BLaER1 (cell line): ENCODE data around the gene TSHR.
A peak's percentile ranks its signal among the peaks of the same experiment; 100 is the strongest.

ENCODE experiments used
- H3K27ac ChIP-seq: shearing (Covaris generic); formaldehyde crosslinking; 2 replicates; pipeline ENCODE4 v1.8.1; 2022
- H3K27me3 ChIP-seq: shearing (Covaris generic); formaldehyde crosslinking; 2 replicates; pipeline ENCODE4 v1.8.1; 2022
- H3K36me3 ChIP-seq: shearing (Covaris generic); formaldehyde crosslinking; 2 replicates; pipeline ENCODE4 v1.8.1; 2022
- H3K4me1 ChIP-seq: shearing (Covaris generic); formaldehyde crosslinking; 2 replicates; pipeline ENCODE4 v1.8.1; 2022
- H3K4me2 ChIP-seq: shearing (Covaris generic); formaldehyde crosslinking; 2 replicates; pipeline ENCODE4 v1.8.1; 2022
- H3K4me3 ChIP-seq: shearing (Covaris generic); formaldehyde crosslinking; 2 replicates; pipeline ENCODE4 v1.8.1; 2022
- H3K9ac ChIP-seq: shearing (Covaris generic); formaldehyde crosslinking; 2 replicates; pipeline ENCODE4 v1.8.1; 2022
- H3K9me3 ChIP-seq: shearing (Covaris generic); formaldehyde crosslinking; 2 replicates; pipeline ENCODE4 v1.8.1; 2022
- H4K20me1 ChIP-seq: shearing (Covaris generic); formaldehyde crosslinking; 2 replicates; pipeline ENCODE4 v1.8.1; 2022
- Cebpa-rat ChIP-seq: shearing (Covaris generic); IDR thresholded peaks from 2 replicates; pipeline ENCODE4 v1.8.1; 2022

Gene TSHR

DNA sequence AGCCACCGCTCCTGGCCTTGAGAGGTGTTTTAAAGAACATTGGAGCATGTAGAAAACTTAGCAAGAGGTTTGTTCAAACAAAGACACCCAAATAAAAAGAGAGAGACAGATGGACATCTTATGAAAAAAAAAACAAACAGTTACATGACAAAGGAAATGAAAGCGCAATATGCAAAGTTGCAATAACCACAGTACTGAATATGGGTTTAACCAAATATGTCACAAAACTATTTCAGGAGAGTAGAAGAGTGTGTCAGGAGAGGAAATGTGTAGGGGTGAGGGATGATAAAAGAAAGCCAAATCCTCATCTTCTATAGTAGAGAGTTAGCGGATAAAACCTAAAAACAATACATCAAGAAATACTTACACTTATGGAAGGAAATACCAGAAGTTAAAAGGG is 166.9 kb downstream of the TSHR start:
- H3K4me1 ChIP-seq, result peaks cover 29% of the 10 kb centered on the region
- peak overlapping the region; percentile 61 for H3K4me2 ChIP-seq
- H4K20me1 ChIP-seq, result no peaks in the 10 kb centered on the region
- H3K27ac ChIP-seq, result peak overlapping the region; percentile 21; the same call in 1 of the 2 replicates
- no peaks in the 10 kb centered on the region for H3K36me3 ChIP-seq
- no peak overlapping the region for H3K4me3 ChIP-seq
- TF ChIP-seq Cebpa-rat, result no peak
- H3K9me3 ChIP-seq, result peaks cover 13% of the 10 kb centered on the region; the same call in 1 of the 2 replicates
- H3K27me3 ChIP-seq, result no peaks in the 10 kb centered on the region
- H3K9ac ChIP-seq, result no peak overlapping the region

DNA sequence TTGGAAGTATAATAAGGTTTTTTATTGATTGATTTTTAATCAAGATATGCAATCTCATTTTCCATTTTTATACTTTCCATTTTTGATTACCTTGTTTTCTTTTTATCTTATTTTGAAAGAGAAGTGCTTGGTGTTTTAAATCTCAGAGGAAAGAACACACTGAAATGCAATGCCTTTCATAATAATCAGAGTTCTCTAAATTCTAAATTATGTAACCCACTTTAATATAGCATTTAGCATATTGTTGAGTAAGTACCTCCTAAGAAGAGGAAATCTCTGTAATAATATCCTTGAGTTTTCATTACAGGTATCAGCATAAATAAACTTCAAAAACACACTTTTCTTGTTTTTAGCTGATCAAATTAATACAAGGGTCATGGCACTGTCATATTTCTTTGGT is 168.4 kb downstream of the TSHR start:
- H3K9ac ChIP-seq, result no peak overlapping the region
- H3K27me3 ChIP-seq, result no peaks in the 10 kb centered on the region
- H3K9me3 ChIP-seq, result peaks cover 18% of the 10 kb centered on the region; the same call in 1 of the 2 replicates
- no peaks in the 10 kb centered on the region for H4K20me1 ChIP-seq
- no peak overlapping the region for H3K27ac ChIP-seq
- peaks cover 29% of the 10 kb centered on the region for H3K4me1 ChIP-seq
- no peak overlapping the region for H3K4me3 ChIP-seq
- H3K4me2 ChIP-seq, result no peak overlapping the region
- no peak for TF ChIP-seq Cebpa-rat
- no peaks in the 10 kb centered on the region for H3K36me3 ChIP-seq

DNA sequence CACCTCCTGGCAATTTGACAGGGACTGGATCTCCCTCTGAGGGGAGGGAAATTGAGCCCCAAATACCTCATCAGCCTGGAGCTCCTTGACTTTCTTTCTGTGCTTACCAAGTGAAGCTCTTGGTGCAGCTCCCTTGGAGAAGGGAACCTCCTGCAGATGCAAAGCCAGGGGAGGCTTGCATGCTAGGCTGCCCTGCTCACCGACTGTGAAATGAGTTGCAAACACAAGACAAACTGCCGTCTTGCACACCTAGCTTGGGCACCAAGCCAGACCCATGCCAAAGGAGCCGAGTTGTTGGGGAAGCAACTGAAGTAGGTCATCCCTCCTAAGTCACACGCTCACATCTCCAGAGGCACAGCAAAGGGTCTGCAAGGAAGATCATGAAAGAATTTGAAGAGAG is 170.1 kb downstream of the TSHR start:
- peak overlapping the region; percentile 46 for H3K4me2 ChIP-seq
- no peaks in the 10 kb centered on the region for H3K36me3 ChIP-seq
- no peak overlapping the region for H3K9ac ChIP-seq
- H3K27ac ChIP-seq, result no peak overlapping the region
- H4K20me1 ChIP-seq, result no peaks in the 10 kb centered on the region
- no peak for TF ChIP-seq Cebpa-rat
- H3K27me3 ChIP-seq, result no peaks in the 10 kb centered on the region
- H3K9me3 ChIP-seq, result peaks cover 18% of the 10 kb centered on the region; the same call in 1 of the 2 replicates
- H3K4me1 ChIP-seq, result peaks cover 29% of the 10 kb centered on the region
- H3K4me3 ChIP-seq, result no peak overlapping the region

DNA sequence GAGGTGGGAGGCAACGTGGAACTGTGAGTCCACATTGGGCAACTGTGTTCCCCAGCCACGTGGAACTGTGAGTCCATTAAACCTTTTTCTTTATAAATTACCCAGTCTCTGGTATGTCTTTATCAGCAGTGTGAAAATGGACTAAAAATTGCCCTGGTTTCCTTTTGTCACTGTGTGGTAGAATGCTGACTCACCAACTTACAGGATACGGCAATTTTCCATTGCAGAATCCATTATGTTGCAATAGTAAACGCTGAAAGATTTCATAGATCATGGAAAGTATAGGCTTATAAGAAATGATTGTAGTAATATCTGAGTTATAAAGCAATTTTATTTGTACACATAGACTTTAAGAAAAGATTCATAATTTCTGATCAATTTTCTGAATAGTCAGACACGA is 172.4 kb downstream of the TSHR start:
- TF ChIP-seq Cebpa-rat, result no peak
- Histone ChIP-seq H3K27ac (no peak overlapping the region), H3K4me2 (no peak overlapping the region), H3K4me1 (peaks cover 20% of the 10 kb centered on the region), H3K27me3 (no peaks in the 10 kb centered on the region), H3K36me3 (no peaks in the 10 kb centered on the region), H3K9me3 (peaks cover 18% of the 10 kb centered on the region; the same call in 1 of the 2 replicates), H4K20me1 (no peaks in the 10 kb centered on the region), H3K9ac (no peak overlapping the region), H3K4me3 (no peak overlapping the region)

DNA sequence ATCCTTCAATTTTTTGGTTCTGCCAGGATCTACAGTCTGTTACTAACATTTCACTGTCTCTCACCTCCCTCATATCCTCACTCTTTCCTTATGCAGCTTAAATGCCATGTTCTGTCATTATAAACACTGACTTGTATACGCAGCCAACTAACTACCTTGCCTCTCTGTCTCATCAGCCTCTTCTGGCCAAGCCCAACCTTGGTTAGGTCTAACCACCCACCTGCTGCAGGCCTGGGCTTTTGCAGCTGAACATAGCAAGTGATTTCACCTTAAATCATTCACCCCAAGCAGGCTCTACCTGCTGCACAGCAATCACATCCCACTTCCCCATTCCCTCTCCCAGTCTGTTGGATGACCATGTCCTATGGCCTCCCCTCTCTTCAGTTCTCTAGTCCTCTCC is 173.8 kb downstream of the TSHR start:
- TF ChIP-seq Cebpa-rat, result no peak
- no peak overlapping the region for H3K9ac ChIP-seq
- no peaks in the 10 kb centered on the region for H4K20me1 ChIP-seq
- peaks cover 12% of the 10 kb centered on the region for H3K4me1 ChIP-seq
- H3K36me3 ChIP-seq, result no peaks in the 10 kb centered on the region
- no peaks in the 10 kb centered on the region for H3K27me3 ChIP-seq
- H3K4me2 ChIP-seq, result no peak overlapping the region
- no peak overlapping the region for H3K4me3 ChIP-seq
- peaks cover 22% of the 10 kb centered on the region for H3K9me3 ChIP-seq
- H3K27ac ChIP-seq, result no peak overlapping the region

DNA sequence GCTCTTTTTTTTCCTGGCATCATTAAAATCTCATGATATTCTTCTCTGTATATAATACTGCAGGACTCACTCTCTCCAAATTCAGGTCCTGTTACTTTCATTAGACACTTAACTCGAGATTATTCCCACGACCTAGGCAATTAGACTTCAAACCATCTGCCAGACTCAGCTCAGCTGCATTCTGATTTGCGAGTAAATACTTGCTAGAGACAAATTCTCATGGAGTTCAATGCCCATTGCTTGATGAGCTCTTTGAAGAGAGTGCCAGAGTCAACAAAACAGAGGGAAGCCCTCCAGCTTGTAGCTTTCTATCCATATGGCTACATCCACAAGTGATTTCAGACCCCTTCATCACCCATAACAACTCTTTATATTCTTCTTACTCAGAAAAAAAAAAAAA is 177.0 kb downstream of the TSHR start:
- Histone ChIP-seq H3K4me1 (no peaks in the 10 kb centered on the region), H3K27ac (no peak overlapping the region), H4K20me1 (no peaks in the 10 kb centered on the region), H3K27me3 (no peaks in the 10 kb centered on the region), H3K4me3 (no peak overlapping the region), H3K4me2 (no peak overlapping the region), H3K9me3 (peaks cover 23% of the 10 kb centered on the region), H3K9ac (no peak overlapping the region), H3K36me3 (no peaks in the 10 kb centered on the region)
- TF ChIP-seq Cebpa-rat, result no peak

DNA sequence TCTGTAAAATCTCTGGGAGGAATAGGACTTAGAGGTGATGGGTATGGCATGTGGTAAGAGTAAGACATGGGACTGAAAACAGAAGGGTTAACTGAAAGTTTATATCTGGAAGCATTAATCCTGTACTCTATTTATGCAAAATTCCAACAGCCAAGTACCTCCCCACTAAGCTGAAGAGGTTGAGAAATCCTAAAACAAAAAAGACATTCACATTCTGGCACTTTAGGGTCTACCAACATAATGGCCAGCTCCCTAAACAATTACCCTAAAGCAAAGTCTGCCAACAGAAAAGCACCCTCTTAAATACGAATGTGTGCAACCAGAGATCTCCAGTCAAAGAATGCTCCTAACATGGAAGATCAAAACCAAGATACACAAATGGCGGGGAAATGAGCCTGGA is 178.0 kb downstream of the TSHR start:
- TF ChIP-seq Cebpa-rat, result no peak
- Histone ChIP-seq H3K9ac (no peak overlapping the region), H3K9me3 (peaks cover 19% of the 10 kb centered on the region), H3K4me3 (no peak overlapping the region), H3K36me3 (no peaks in the 10 kb centered on the region), H4K20me1 (no peaks in the 10 kb centered on the region), H3K27me3 (no peaks in the 10 kb centered on the region), H3K27ac (no peak overlapping the region), H3K4me2 (no peak overlapping the region), H3K4me1 (no peaks in the 10 kb centered on the region)

DNA sequence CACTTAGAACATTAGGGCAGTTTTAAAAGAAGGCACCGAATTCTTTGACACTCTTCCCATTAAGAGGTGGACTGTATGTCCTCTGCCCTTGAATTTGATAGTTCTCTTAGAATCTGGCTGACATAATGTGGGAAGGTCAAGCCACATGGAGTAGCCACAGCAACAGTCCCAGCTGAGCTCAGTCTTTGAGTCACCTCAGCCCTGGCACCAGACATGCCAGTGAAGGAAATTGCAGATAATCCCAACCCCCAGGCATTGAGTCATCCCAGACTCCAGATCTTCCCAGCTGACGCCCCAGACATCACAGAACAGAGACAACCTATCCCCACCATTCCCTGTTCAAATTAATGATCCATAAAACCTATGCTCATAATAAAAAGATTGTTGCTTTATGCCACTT is 181.9 kb downstream of the TSHR start:
- Histone ChIP-seq H3K9me3 (peaks cover 19% of the 10 kb centered on the region), H4K20me1 (no peaks in the 10 kb centered on the region), H3K27me3 (no peaks in the 10 kb centered on the region), H3K36me3 (no peaks in the 10 kb centered on the region), H3K4me3 (no peak overlapping the region), H3K4me2 (no peak overlapping the region), H3K4me1 (no peaks in the 10 kb centered on the region), H3K9ac (no peak overlapping the region), H3K27ac (no peak overlapping the region)
- no peak for TF ChIP-seq Cebpa-rat

DNA sequence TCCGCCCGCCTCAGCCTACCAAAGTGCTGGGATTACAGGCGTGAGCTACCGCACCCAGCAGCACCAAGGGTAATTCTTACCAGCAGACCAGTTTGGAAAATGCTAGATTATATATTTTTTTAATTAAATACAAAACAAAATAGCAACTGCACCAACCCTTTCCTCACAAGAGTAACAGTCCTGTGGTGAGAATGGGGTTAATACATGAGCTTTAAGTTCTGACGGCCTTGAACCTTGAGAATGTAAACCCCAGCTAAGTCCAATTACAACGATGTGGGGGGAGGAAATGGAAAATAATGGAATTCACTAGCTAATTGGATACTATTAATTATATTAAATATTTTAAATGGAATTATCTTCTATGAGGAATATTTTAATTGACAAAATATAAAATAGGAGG is 183.0 kb downstream of the TSHR start:
- Histone ChIP-seq H3K36me3 (no peaks in the 10 kb centered on the region), H3K9ac (no peak overlapping the region), H3K9me3 (peaks cover 22% of the 10 kb centered on the region), H3K4me1 (no peaks in the 10 kb centered on the region), H3K4me2 (no peak overlapping the region), H4K20me1 (no peaks in the 10 kb centered on the region), H3K27ac (no peak overlapping the region), H3K27me3 (no peaks in the 10 kb centered on the region), H3K4me3 (no peak overlapping the region)
- TF ChIP-seq Cebpa-rat, result no peak

DNA sequence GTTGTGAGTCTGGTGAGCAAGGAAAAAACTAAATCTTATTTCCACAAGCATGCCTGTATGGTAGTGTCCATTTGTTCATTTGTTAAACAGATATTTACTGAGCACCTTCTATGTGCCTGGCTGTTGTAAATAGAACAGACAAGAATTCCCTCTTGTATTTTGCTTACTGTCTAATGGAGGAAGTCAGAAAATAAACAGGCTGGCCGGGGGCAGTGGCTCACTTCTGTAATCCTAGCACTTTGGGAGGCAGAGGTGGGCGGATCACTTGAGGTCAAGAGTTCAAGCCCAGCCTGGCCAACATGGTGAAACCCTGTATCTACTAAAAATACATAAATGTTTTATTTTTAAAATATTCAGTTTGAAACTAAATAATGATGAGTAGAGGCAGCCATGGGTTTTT is 186.0 kb downstream of the TSHR start:
- H3K9ac ChIP-seq, result no peak overlapping the region
- peaks cover under 1% of the 10 kb centered on the region; the same call in 1 of the 2 replicates for H3K4me1 ChIP-seq
- no peaks in the 10 kb centered on the region for H3K36me3 ChIP-seq
- no peaks in the 10 kb centered on the region for H3K27me3 ChIP-seq
- peaks cover 8% of the 10 kb centered on the region; the same call in 1 of the 2 replicates for H3K9me3 ChIP-seq
- no peak overlapping the region for H3K27ac ChIP-seq
- H3K4me3 ChIP-seq, result no peak overlapping the region
- no peak for TF ChIP-seq Cebpa-rat
- H3K4me2 ChIP-seq, result no peak overlapping the region
- no peaks in the 10 kb centered on the region for H4K20me1 ChIP-seq

DNA sequence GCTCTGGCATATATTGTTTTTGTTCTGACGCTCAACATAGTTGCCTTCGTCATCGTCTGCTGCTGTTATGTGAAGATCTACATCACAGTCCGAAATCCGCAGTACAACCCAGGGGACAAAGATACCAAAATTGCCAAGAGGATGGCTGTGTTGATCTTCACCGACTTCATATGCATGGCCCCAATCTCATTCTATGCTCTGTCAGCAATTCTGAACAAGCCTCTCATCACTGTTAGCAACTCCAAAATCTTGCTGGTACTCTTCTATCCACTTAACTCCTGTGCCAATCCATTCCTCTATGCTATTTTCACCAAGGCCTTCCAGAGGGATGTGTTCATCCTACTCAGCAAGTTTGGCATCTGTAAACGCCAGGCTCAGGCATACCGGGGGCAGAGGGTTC is 188.4 kb downstream of the TSHR start:
- Histone ChIP-seq H3K4me1 (peaks cover 14% of the 10 kb centered on the region), H4K20me1 (no peaks in the 10 kb centered on the region), H3K9ac (no peak overlapping the region), H3K4me3 (no peak overlapping the region), H3K9me3 (peaks cover 8% of the 10 kb centered on the region; the same call in 1 of the 2 replicates), H3K27me3 (no peaks in the 10 kb centered on the region), H3K4me2 (no peak overlapping the region), H3K27ac (no peak overlapping the region), H3K36me3 (no peaks in the 10 kb centered on the region)
- TF ChIP-seq Cebpa-rat, result no peak
